Naive B cell (primary cell): Measurements from ENCODE around the gene IL5RA. TPM values are rescaled to one million over a fixed set of nuclear protein-coding genes. Genes with fewer than 3 reads are reported as not detected.
A peak's percentile ranks its signal among the peaks of the same experiment; 100 is the strongest.

Experiments used
- ATAC-seq, 2 donors: fragments of 150-1000 bp; cut with Tn5 transposase; 2 replicates each; pipeline ENCODE4 v1.10.0; 2021; ENCODE audit warnings: low read depth in 2 of 2, mild to moderate bottlenecking in 2 of 2, moderate library complexity in 2 of 2
- DNase-seq: peaks from one replicate; pipeline ENCODE4 v3.0.0; 2022
- H3K27ac Mint-ChIP-seq, 6 donors: one replicate each; pipeline ENCODE4 v1.8.0; 2020 to 2022; ENCODE audit warnings: mild to moderate bottlenecking in 6 of 6, mixed read lengths in 6 of 6, moderate library complexity in 5 of 6, inconsistent platforms in 2 of 6
- H3K27me3 Mint-ChIP-seq, 3 donors: one replicate each; pipeline ENCODE4 v1.8.0; 2021 to 2022; ENCODE audit warnings: mixed read lengths in 3 of 3, mild to moderate bottlenecking in 1 of 3
- H3K36me3 Mint-ChIP-seq, 2 donors: one replicate each; pipeline ENCODE4 v1.8.0; 2020 to 2022; ENCODE audit warnings: mixed read lengths in 2 of 2, inconsistent platforms in 1 of 2, mild to moderate bottlenecking in 1 of 2
- H3K4me1 Mint-ChIP-seq, 3 donors: one replicate each; pipeline ENCODE4 v1.8.0; 2020 to 2022; ENCODE audit warnings: mixed read lengths in 3 of 3, inconsistent platforms in 1 of 3, mild to moderate bottlenecking in 1 of 3, moderate library complexity in 1 of 3
- H3K4me3 Mint-ChIP-seq, 8 donors: one replicate each; pipeline ENCODE4 v1.8.0; 2020 to 2022; ENCODE audit warnings: mild to moderate bottlenecking in 8 of 8, mixed read lengths in 8 of 8, moderate library complexity in 8 of 8, inconsistent platforms in 2 of 8
- H3K9me3 Mint-ChIP-seq, 7 donors: one replicate each; pipeline ENCODE4 v1.8.0; 2020 to 2022; ENCODE audit warnings: mixed read lengths in 7 of 7, mild to moderate bottlenecking in 5 of 7, inconsistent platforms in 2 of 7, moderate library complexity in 1 of 7
- polyA plus RNA-seq, 6 donors: library from polyadenylated mRNA; unstranded; fragments of 300-500 nt; fragmentation: Illumina TruSeq; gene quantifications; one replicate each; pipeline ENCODE4 v1.2.3, GENCODE V29; 2021; ENCODE audit warnings: low read depth in 6 of 6

The IL5RA gene
- polyA plus RNA-seq, 6 donors from 2014 or later, result 0.05 to 0.49 TPM; not detected in 4

GRCh38 chr3:3071136-3071535 lies 39.0 kb downstream of the IL5RA start:
- Mint-ChIP-seq H3K27me3 (peaks cover 9 to 18% (median 12%) of the 10 kb centered on the region in 3 donors), H3K9me3 (no peaks in the 10 kb centered on the region), H3K4me1 (peaks cover 0 to 6% (median 0%) of the 10 kb centered on the region in 3 donors), H3K27ac (no peak overlapping the region), H3K4me3 (no peak overlapping the region), H3K36me3 (peaks cover 0 to 4% of the 10 kb centered on the region in 2 donors)
- DNase-seq (no peak), ATAC-seq (no peak)

DNA sequence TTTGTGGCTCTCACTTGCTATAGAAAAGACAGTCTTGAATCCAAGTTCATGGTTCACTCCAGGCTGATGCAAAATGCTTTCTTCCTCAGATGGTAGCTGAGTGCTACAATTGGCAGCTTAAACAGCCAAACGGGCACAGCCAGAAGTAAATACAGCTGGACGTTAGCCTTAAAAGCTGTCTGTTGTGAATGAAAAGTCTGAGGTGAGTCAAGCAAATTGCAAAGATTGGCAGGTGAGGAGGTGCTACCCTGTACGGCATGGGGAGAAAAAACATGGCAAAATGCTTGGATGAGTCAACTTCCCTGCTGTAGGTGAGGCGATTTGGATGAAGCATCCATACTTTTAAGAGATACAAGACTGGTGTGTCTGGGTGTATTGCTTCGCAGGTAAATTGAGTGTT lies 40.5 kb downstream of the IL5RA start:
- DNase-seq, result no peak
- peaks cover 0 to 4% of the 10 kb centered on the region in 2 donors for H3K36me3 Mint-ChIP-seq
- H3K9me3 Mint-ChIP-seq, result no peaks in the 10 kb centered on the region
- H3K27ac Mint-ChIP-seq, result no peak overlapping the region
- no peak overlapping the region for H3K4me3 Mint-ChIP-seq
- peaks cover 0 to 17% (median 0%) of the 10 kb centered on the region in 3 donors for H3K4me1 Mint-ChIP-seq
- H3K27me3 Mint-ChIP-seq, result peaks cover 9 to 16% (median 12%) of the 10 kb centered on the region in 3 donors
- no peak for ATAC-seq

- no peak for DNase-seq
- Mint-ChIP-seq H3K27me3 (peaks cover 7 to 8% (median 8%) of the 10 kb centered on the region in 3 donors), H3K36me3 (peaks cover 0 to 4% of the 10 kb centered on the region in 2 donors), H3K27ac (peak overlapping the region in 1 of 6 donors; percentile 33), H3K4me1 (peaks cover 0 to 18% (median 0%) of the 10 kb centered on the region in 3 donors), H3K4me3 (no peak overlapping the region), H3K9me3 (no peaks in the 10 kb centered on the region)
- ATAC-seq, result no peak
These were observed 41.8 kb downstream of the IL5RA start for GRCh38 chr3:3068358-3068881.

DNA sequence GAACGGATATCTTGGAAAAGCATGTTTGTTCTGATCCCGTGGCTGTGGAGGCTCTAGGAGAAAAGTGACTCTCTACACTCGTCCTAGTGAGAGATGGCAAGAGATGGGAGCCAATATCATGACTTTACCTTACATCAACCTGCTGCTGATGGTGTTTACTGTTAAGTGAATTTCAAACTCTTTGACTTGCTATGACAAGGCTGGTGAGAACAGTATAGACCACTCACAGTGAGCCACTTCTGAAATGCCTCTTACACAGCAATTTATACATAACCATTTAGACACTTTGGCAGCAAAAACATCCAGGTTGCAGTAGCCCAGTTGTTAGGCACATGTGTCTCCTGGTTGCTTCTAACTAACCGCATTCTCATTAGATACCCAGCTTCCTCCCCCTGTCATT lies 43.3 kb downstream of the IL5RA start:
- Mint-ChIP-seq H3K4me1 (peaks cover 0 to 18% (median 0%) of the 10 kb centered on the region in 3 donors), H3K27me3 (peaks cover 0 to 6% (median 4%) of the 10 kb centered on the region in 3 donors), H3K27ac (no peak overlapping the region), H3K36me3 (no peaks in the 10 kb centered on the region), H3K4me3 (no peak overlapping the region), H3K9me3 (no peaks in the 10 kb centered on the region)
- DNase-seq (no peak), ATAC-seq (no peak)

DNA sequence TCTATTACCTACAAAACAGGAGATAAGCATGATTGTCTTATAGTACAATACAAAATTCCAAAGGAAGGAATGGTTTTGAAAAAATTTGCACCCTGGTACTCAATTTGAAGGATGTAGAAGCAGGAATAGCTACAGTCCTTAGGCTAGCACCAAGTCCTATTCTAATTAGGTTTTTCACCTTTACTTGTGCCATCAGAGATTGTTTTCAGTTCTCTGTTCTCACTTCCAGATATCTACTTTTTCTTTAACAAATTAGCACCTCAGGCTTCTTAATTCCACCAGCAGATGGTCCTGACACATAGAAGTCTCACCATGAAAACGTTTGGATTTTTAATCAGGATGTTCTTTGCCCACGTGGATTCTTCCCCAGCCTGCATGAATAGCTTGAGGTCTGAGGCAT lies 43.8 kb downstream of the IL5RA start:
- peaks cover 0 to 8% (median 6%) of the 10 kb centered on the region in 3 donors for H3K27me3 Mint-ChIP-seq
- no peak overlapping the region for H3K4me3 Mint-ChIP-seq

DNA sequence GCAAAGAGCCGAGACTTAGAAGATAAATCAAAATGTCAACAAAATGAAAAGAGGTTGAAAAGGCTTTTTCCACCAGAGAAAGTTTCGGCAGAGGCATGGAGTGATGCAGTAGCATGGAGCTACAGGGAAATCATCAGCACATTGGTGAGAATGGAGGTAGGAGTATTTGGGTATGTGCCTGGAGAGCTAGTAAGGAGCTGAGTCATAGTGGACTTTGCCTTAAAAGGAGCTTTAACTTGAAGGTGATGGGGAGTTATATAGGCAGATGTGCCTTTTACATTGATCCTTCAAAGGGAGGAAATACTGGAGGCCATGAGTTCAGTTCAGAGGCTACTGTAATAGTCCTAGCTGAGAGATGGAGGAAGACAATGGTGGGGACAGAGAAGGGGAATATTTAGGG lies 44.3 kb downstream of the IL5RA start:
- no peak overlapping the region for H3K4me3 Mint-ChIP-seq
- H3K36me3 Mint-ChIP-seq, result no peaks in the 10 kb centered on the region
- peaks cover 0 to 18% (median 0%) of the 10 kb centered on the region in 3 donors for H3K4me1 Mint-ChIP-seq
- DNase-seq (no peak), ATAC-seq (no peak)
- H3K9me3 Mint-ChIP-seq, result no peaks in the 10 kb centered on the region
- peak overlapping the region in 1 of 6 donors; percentile 3 for H3K27ac Mint-ChIP-seq
- H3K27me3 Mint-ChIP-seq, result peaks cover 0 to 11% (median 8%) of the 10 kb centered on the region in 3 donors

More for the DNA sequence above, 43.8 kb downstream of the IL5RA start:
- Mint-ChIP-seq H3K9me3 (no peaks in the 10 kb centered on the region), H3K36me3 (no peaks in the 10 kb centered on the region), H3K4me1 (peaks cover 0 to 18% (median 0%) of the 10 kb centered on the region in 3 donors), H3K27ac (no peak overlapping the region)
- ATAC-seq (no peak), DNase-seq (no peak)

DNA sequence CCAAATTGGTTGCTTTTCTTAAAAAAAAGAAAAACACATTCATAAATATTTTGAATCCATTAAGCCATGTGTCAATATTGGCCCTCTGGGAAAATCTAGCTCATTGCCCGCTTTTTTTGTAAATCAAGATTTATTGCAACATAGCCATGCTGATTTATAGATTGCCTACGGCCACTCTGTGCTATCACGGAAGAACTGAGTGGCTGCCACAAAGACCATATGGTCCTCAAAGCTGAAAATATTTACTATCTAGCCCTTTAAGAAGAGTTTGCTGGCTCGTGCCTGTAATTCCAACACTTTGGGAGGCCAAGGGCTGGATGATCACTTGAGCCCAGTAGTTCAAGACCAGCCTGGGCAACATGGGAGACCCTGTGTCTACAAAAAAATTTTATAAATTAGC lies 45.9 kb downstream of the IL5RA start:
- peaks cover 0 to 18% (median 0%) of the 10 kb centered on the region in 3 donors for H3K4me1 Mint-ChIP-seq
- H3K27ac Mint-ChIP-seq, result no peak overlapping the region
- no peaks in the 10 kb centered on the region for H3K36me3 Mint-ChIP-seq
- DNase-seq, result no peak
- no peak for ATAC-seq
- no peaks in the 10 kb centered on the region for H3K9me3 Mint-ChIP-seq
- H3K4me3 Mint-ChIP-seq, result no peak overlapping the region
- H3K27me3 Mint-ChIP-seq, result peaks cover 8 to 11% (median 8%) of the 10 kb centered on the region in 3 donors

GRCh38 chr3:3059645-3060044 lies 50.5 kb downstream of the IL5RA start:
- Mint-ChIP-seq H3K9me3 (no peaks in the 10 kb centered on the region), H3K27ac (no peak overlapping the region), H3K4me1 (peaks cover 0 to 2% (median 0%) of the 10 kb centered on the region in 3 donors), H3K27me3 (peaks cover 16 to 18% (median 16%) of the 10 kb centered on the region in 3 donors), H3K36me3 (no peaks in the 10 kb centered on the region), H3K4me3 (no peak overlapping the region)
- ATAC-seq, result no peak
- DNase-seq, result no peak

- Mint-ChIP-seq H3K9me3 (no peaks in the 10 kb centered on the region), H3K4me3 (no peak overlapping the region), H3K36me3 (no peaks in the 10 kb centered on the region), H3K27ac (no peak overlapping the region), H3K27me3 (peaks cover 7 to 9% (median 8%) of the 10 kb centered on the region in 3 donors), H3K4me1 (no peaks in the 10 kb centered on the region)
- ATAC-seq (no peak), DNase-seq (no peak)
These were observed 56.2 kb downstream of the IL5RA start for GRCh38 chr3:3053974-3054373.

DNA sequence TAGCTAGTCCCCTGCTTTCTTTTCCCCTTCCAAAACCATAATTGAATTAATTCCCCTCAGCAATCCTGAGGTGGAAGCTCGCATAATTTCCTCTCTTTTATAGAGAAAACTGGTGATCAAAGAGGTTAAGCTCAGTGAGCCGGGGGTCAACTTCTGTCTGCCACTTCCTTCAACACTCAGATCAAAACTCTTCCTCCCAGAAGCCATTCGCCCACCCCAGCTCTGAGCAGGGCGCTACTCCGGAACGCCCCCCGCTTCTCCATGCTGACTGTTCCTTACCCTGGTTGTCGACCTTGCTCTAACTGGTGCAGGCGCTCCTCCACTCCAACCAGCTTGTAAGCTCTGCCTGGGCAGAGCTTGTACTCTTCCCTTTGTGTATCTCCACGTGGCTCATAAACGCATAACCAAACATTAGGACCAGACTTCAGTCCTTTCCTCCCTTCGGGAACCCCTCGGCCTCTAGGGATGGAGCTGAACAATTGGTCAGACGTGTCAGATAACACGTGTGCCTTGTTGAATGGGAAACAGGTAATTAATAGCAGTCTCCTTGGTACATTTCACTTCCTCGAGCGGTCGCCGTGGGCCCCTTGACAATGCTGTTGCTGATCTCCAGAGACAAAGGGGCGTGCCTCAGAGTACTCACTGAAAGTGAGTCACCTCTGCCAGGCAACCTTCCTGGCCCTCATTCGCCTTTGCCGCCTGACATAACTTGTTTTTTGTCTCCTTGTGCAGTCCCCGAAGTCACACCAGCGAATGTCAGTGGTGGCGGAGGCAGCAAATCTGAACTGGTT lies 71.8 kb downstream of the IL5RA start:
- DNase-seq, result no peak
- no peaks in the 10 kb centered on the region for H3K9me3 Mint-ChIP-seq
- H3K27ac Mint-ChIP-seq, result no peak overlapping the region
- H3K4me1 Mint-ChIP-seq, result no peaks in the 10 kb centered on the region
- no peaks in the 10 kb centered on the region for H3K36me3 Mint-ChIP-seq
- ATAC-seq, result no peak
- H3K4me3 Mint-ChIP-seq, result peak overlapping the region in 1 of 8 donors; percentile 2
- H3K27me3 Mint-ChIP-seq, result peaks cover 0 to 13% (median 10%) of the 10 kb centered on the region in 3 donors

DNA sequence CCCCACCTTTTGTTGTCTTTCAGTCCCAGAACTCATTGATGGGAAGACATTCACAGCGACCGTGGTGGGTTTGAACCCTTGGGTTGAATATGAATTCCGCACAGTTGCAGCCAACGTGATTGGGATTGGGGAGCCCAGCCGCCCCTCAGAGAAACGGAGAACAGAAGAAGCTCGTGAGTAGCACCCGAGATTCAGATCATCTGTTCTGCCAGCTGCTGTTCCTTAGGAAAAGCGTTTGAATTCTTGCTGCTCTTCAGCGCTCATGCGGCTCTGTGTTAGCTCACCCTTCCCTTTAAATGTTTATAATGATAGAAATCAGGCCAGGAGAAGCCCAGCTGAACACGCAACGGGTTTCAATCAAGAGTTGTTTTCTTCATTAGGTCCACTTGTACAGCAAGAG lies 73.0 kb downstream of the IL5RA start:
- H3K4me3 Mint-ChIP-seq, result no peak overlapping the region

DNA sequence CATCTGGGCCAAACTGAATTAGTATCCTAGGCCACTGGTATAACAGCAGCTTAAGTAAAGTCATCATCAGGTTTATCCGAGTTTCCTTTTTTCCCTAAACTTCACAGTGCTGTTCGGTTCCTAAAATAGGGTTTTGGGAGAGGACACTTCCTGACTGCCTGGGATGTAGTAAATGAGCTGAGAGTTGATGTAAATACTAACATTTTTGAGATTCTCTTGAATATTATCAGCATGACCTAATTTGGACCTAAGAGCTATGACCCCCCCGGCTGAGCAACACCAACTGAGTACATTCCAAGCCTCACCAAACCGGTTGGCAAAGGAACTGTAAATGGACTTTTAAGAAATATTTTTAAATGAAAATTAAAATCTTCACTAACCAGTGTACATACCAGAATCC lies 78.8 kb downstream of the IL5RA start:
- H3K4me3 Mint-ChIP-seq, result no peak overlapping the region
- peaks cover 4 to 8% (median 4%) of the 10 kb centered on the region in 3 donors for H3K4me1 Mint-ChIP-seq
- no peak overlapping the region for H3K27ac Mint-ChIP-seq
- no peaks in the 10 kb centered on the region for H3K9me3 Mint-ChIP-seq
- no peaks in the 10 kb centered on the region for H3K36me3 Mint-ChIP-seq
- peaks cover 0 to 4% (median 0%) of the 10 kb centered on the region in 3 donors for H3K27me3 Mint-ChIP-seq
- DNase-seq (no peak), ATAC-seq (no peak)

More for the DNA sequence above, 73.0 kb downstream of the IL5RA start:
- Mint-ChIP-seq H3K27ac (no peak overlapping the region), H3K4me1 (no peaks in the 10 kb centered on the region), H3K9me3 (no peaks in the 10 kb centered on the region), H3K36me3 (no peaks in the 10 kb centered on the region), H3K27me3 (peaks cover 0 to 10% (median 8%) of the 10 kb centered on the region in 3 donors)
- ATAC-seq (no peak), DNase-seq (no peak)

DNA sequence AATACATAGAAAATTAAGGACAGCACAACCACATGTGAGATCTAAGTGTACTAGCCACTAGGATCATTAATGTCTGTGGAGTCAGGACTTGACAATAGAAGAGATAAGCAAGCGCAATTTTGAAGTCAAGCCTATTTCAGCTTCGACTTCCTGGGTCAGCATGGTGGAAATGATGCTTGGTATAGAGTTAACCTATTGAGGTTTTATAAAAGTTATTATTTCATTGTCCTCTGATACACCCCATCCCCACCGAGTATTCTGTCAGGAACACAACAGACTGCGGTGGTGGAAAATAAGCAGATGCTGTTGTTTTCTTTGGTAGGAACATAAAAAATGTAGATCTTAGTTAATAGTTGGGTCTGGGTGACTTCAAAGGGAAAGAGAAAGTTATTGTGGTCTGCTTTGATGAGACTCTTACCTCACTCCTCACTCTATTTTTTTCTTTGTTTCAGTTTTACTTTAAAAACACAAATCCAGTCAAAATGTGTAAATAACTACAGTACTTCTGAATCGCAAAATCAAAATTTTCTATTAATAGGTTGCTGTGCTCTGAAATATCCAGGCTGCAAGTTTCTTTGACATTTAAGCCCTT lies 82.1 kb downstream of the IL5RA start:
- Mint-ChIP-seq H3K36me3 (no peaks in the 10 kb centered on the region), H3K9me3 (no peaks in the 10 kb centered on the region), H3K4me3 (no peak overlapping the region), H3K27me3 (peaks cover 0 to 7% (median 4%) of the 10 kb centered on the region in 3 donors), H3K27ac (no peak overlapping the region), H3K4me1 (peaks cover 4 to 8% (median 4%) of the 10 kb centered on the region in 3 donors)
- DNase-seq (no peak), ATAC-seq (no peak)
